Astrocyte (in vitro differentiated cells and primary cell): ENCODE results near the gene SNX27.

Experiments used
- CTCF ChIP-seq: IDR thresholded peaks from 2 replicates; pipeline ENCODE4 v1.5.1; 2011; ENCODE audit warnings: low read depth, mild to moderate bottlenecking, inconsistent platforms, low read length, moderate library complexity; ENCODE audit not compliant: insufficient read depth
- EZH2 ChIP-seq: IDR thresholded peaks from 2 replicates; pipeline ENCODE4 v1.6.1; 2012; ENCODE audit warnings: mild to moderate bottlenecking, low read length, inconsistent platforms; ENCODE audit not compliant: insufficient read depth

GRCh38 chr1:151681923-151682322, 70.1 kb downstream of the SNX27 start:
- TF ChIP-seq CTCF = no peak
- TF ChIP-seq EZH2 = no peak
